Lung (tissue), 16 donors: Measurements from ENCODE around the gene HHEX. TPM values are rescaled to one million over a fixed set of nuclear protein-coding genes. Genes with fewer than 3 reads are reported as not detected.

Experiments
- ATAC-seq: fragments of 200-7000 bp; cut with Tn5 transposase; one replicate; pipeline ENCODE4 v1.9.1; 2020; ENCODE audit warnings: moderate number of reproducible peaks; ENCODE audit not compliant: insufficient read depth, low FRiP score
- DNase-seq, 3 donors: peaks; one replicate each; pipeline ENCODE4 v3.0.0-alpha.2; 2013 to 2017
- H3K27ac ChIP-seq, 2 donors: one replicate each; pipeline ENCODE4 v1.5.1; 2013; ENCODE audit warnings: mild to moderate bottlenecking in 2 of 2, moderate library complexity in 2 of 2, control low read depth in 1 of 2, inconsistent platforms in 1 of 2, low read depth in 1 of 2, low read length in 1 of 2
- H3K27me3 ChIP-seq, 3 donors: one replicate each; pipeline ENCODE4 v1.5.1; 2013; ENCODE audit warnings: low read length in 2 of 3; ENCODE audit not compliant: control insufficient read depth in 3 of 3, insufficient read depth in 3 of 3
- H3K36me3 ChIP-seq, 4 donors: one replicate each; pipeline ENCODE4 v1.5.1; 2013; ENCODE audit warnings: low read length in 4 of 4, mild to moderate bottlenecking in 1 of 4, moderate library complexity in 1 of 4; ENCODE audit not compliant: control insufficient read depth in 4 of 4, insufficient read depth in 4 of 4
- H3K4me1 ChIP-seq, 5 donors: one replicate each; pipeline ENCODE4 v1.5.1; 2013; ENCODE audit warnings: low read length in 5 of 5, mild to moderate bottlenecking in 2 of 5, moderate library complexity in 1 of 5; ENCODE audit not compliant: control insufficient read depth in 5 of 5, insufficient read depth in 5 of 5
- H3K4me3 ChIP-seq: one replicate; pipeline ENCODE4 v1.5.1; 2013; ENCODE audit warnings: mild to moderate bottlenecking, control low read depth, moderate library complexity
- H3K9ac ChIP-seq, 2 donors: one replicate each; pipeline ENCODE4 v1.5.1; 2013; ENCODE audit warnings: low read length in 2 of 2, control low read depth in 1 of 2; ENCODE audit not compliant: insufficient read depth in 1 of 2
- H3K9me3 ChIP-seq, 4 donors: one replicate each; pipeline ENCODE4 v1.5.1; 2013; ENCODE audit warnings: low read length in 3 of 4, mild to moderate bottlenecking in 1 of 4, moderate library complexity in 1 of 4; ENCODE audit not compliant: control insufficient read depth in 4 of 4, insufficient read depth in 3 of 4
- WGBS, 2 donors: extraction: QIAGEN DNeasy Blood & Tissue Kit; methylation state at CpG; one replicate each; pipeline ENCODE4 v1.1.7; 2013; 5-methylcytosine and 5-hydroxymethylcytosine counted together
- long read RNA-seq, 5 donors: transcript quantifications; one replicate each; lab custom pipeline, GENCODE V29; 2026
- polyA plus RNA-seq, 2 donors: library from polyadenylated mRNA; stranded (reverse); fragments of 200-250 nt; gene quantifications; one replicate each; pipeline ENCODE4 v1.2.1, GENCODE V29; 2013
- total RNA-seq, 2 donors: library from RNA; depleted of rRNA in 1 of 2; stranded (reverse); fragments of >200 nt in 1 of 2; gene quantifications; one replicate each; pipeline ENCODE4 v1.2.1, GENCODE V29; 2014 to 2021
- TF ChIP-seq, protein P1 (sequence below): IDR thresholded peaks from 2 replicates; pipeline ENCODE4 v1.5.1; 2012; ENCODE audit warnings: mild to moderate bottlenecking; ENCODE audit errors: control extremely low read depth, extremely low read depth
- donor health status: control.
- donor health status: control.
- donor health status: Bipolar disorder and iron deficiency.
- donor health status: healthy.
- donor health status: DM: yes; HTN: yes; CAD: no.

Gene HHEX
- total RNA-seq (10 to 100 TPM; 16.8 to 17.3 TPM), polyA plus RNA-seq (10 to 100 TPM; 15.3 to 18.6 TPM)
- long read RNA-seq, donor 1, transcript HHEX-201 (4 exons, 1,727 nt), result major isoform, 12 of 15 reads
- long read RNA-seq, donor 1, partial matches to known transcripts, result 0 of 15 reads
- long read RNA-seq, donor 1, other reads (novel, unspliced or antisense), result 0 of 15 reads
- long read RNA-seq, donor 2, partial matches to known transcripts, result 0 of 2 reads
- long read RNA-seq, donor 2, other reads (novel, unspliced or antisense), result 0 of 2 reads
- long read RNA-seq, donor 3, transcript HHEX-201 (4 exons, 1,727 nt), result major isoform, 6 of 10 reads
- long read RNA-seq, donor 3, partial matches to known transcripts, result 0 of 10 reads
- long read RNA-seq, donor 3, other reads (novel, unspliced or antisense), result 0 of 10 reads
- long read RNA-seq, donor 4, partial matches to known transcripts, result 5 of 10 reads
- long read RNA-seq, donor 4, other reads (novel, unspliced or antisense), result 0 of 10 reads
- long read RNA-seq, donor 5, transcript HHEX-201 (4 exons, 1,727 nt), result major isoform, 12 of 12 reads
- long read RNA-seq, donor 5, partial matches to known transcripts, result 0 of 12 reads
- long read RNA-seq, donor 5, other reads (novel, unspliced or antisense), result 0 of 12 reads

DNA sequence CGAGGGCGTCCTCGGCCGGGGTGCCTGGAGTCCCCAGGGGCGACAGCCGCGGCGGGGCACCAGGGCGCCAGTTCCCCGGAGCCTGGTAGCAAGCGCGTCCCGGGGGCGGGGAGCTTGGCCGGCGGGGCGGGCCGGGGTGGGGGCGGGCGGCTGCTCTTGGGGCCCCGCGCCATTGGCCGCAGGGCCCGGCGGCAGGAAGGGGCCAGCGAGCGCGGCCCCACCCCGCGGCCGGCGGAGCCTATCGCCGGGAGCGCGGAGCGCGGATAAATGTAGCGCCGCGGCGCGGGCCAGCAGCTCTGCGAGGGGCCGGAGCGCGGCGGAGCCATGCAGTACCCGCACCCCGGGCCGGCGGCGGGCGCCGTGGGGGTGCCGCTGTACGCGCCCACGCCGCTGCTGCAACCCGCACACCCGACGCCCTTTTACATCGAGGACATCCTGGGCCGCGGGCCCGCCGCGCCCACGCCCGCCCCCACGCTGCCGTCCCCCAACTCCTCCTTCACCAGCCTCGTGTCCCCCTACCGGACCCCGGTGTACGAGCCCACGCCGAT is at the start of gene HHEX:
TSS of gene HHEX (plus strand) at position 293 of the 548 bp plus-strand sequence. CDS start at position 325, 32 bp downstream.
- 0 to 1% methylated on average over 50 to 79 of the region's 79 CpGs for WGBS, 2 donors
- TF ChIP-seq, protein P1, sequence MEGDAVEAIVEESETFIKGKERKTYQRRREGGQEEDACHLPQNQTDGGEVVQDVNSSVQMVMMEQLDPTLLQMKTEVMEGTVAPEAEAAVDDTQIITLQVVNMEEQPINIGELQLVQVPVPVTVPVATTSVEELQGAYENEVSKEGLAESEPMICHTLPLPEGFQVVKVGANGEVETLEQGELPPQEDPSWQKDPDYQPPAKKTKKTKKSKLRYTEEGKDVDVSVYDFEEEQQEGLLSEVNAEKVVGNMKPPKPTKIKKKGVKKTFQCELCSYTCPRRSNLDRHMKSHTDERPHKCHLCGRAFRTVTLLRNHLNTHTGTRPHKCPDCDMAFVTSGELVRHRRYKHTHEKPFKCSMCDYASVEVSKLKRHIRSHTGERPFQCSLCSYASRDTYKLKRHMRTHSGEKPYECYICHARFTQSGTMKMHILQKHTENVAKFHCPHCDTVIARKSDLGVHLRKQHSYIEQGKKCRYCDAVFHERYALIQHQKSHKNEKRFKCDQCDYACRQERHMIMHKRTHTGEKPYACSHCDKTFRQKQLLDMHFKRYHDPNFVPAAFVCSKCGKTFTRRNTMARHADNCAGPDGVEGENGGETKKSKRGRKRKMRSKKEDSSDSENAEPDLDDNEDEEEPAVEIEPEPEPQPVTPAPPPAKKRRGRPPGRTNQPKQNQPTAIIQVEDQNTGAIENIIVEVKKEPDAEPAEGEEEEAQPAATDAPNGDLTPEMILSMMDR, result no peak
- Histone ChIP-seq H3K9me3 (peaks cover 0 to 5% (median 1%) of the 10 kb centered on the region in 4 donors), H3K4me3 (peak within 1 kb of the TSS; percentile 96), H3K27me3 (peaks cover 0 to 64% (median 56%) of the 10 kb centered on the region in 3 donors), H3K27ac (peak within 1 kb of the TSS; percentile 93 to 98), H3K9ac (no peak within 1 kb of the TSS), H3K36me3 (peaks cover 0 to 2% (median 0%) of the 10 kb centered on the region in 4 donors), H3K4me1 (peaks cover 0 to 3% (median 0%) of the 10 kb centered on the region in 5 donors)
- DNase-seq (peak; percentile 31 to 64 (median 39)), ATAC-seq (peak; percentile 88)

DNA sequence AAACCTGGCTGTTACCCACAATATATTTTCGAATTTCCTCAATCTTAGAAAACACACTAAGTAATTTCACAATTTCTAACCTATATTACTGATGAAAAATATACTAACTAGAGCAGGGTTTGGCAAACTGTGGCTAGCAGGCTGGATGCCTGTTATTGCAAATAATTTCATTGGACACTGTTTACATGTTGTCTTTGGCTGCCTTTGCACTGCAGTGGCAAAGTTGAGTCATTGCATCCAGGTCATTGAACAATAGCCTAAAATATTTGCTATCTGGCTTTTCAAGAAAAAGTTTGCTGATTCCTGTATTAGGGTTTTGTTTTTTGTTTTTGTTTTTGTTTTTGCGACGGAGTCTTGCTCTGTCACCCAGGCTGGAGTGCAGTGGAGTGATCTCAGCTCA is 49.6 kb upstream of the HHEX start:
- 91% methylated on average over 3 of the region's 3 CpGs for WGBS, 2 donors
- H3K4me3 ChIP-seq, result no peak overlapping the region
- ATAC-seq, result no peak
- peaks cover 0 to 21% (median 5%) of the 10 kb centered on the region in 4 donors for H3K36me3 ChIP-seq
- DNase-seq, result peak in 1 of 3 donors; percentile 13
- no peaks in the 10 kb centered on the region for H3K9me3 ChIP-seq
- H3K27ac ChIP-seq, result no peak overlapping the region
- TF ChIP-seq, protein P1, result no peak
- H3K27me3 ChIP-seq, result no peaks in the 10 kb centered on the region
- H3K4me1 ChIP-seq, result no peaks in the 10 kb centered on the region
- H3K9ac ChIP-seq, result no peak overlapping the region

DNA sequence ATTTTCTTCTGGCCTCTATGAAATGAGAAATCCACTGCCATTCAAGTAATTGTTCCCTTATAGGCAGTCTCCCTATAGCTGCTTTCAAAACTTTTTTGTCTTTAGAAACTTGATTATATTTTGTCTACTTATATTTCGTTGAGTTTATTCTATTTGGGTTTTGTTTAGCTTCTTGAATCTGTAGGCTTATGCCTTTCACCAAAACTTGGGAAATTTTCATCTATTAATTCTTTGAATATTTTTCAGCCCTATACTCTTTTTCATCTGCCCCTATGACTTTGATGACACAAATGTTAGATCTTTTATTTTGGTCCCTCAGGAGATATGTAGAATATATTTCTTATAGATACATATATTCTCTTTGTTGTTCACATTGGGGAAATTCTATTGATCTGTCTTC is 48.3 kb upstream of the HHEX start:
- H3K9me3 ChIP-seq, result no peaks in the 10 kb centered on the region
- WGBS, 2 donors, result 56 to 93% methylated on average over 1 of the region's 1 CpG
- ATAC-seq, result no peak
- TF ChIP-seq, protein P1, result no peak
- no peak overlapping the region for H3K27ac ChIP-seq
- no peak for DNase-seq
- H3K36me3 ChIP-seq, result peaks cover 0 to 15% (median 4%) of the 10 kb centered on the region in 4 donors
- no peaks in the 10 kb centered on the region for H3K27me3 ChIP-seq
- no peaks in the 10 kb centered on the region for H3K4me1 ChIP-seq
- no peak overlapping the region for H3K4me3 ChIP-seq
- H3K9ac ChIP-seq, result no peak overlapping the region
